AG09309 (cell line): Measurements from ENCODE around the gene AUTS2.

ENCODE experiments used
- DNase-seq: peaks from one replicate; pipeline ENCODE4 v3.0.0-alpha.2; 2010; ENCODE audit warnings: low read depth
- H3K4me3 ChIP-seq: 2 replicates; pipeline ENCODE4 v1.5.1; 2011; ENCODE audit warnings: mild to moderate bottlenecking, low read depth, low read length, moderate library complexity; ENCODE audit not compliant: control insufficient read depth
- CTCF ChIP-seq: IDR thresholded peaks from 2 replicates; pipeline ENCODE4 v1.5.1; 2011; ENCODE audit warnings: mild to moderate bottlenecking, low read depth, low read length, inconsistent platforms; ENCODE audit not compliant: insufficient read depth, control insufficient read depth; ENCODE audit errors: missing control alignments

Gene AUTS2

GRCh38 chr7:70402069-70402468 is 803.8 kb downstream of the AUTS2 start:
- H3K4me3 ChIP-seq: no peak overlapping the region
- no peak for DNase-seq
- no peak for TF ChIP-seq CTCF

DNA sequence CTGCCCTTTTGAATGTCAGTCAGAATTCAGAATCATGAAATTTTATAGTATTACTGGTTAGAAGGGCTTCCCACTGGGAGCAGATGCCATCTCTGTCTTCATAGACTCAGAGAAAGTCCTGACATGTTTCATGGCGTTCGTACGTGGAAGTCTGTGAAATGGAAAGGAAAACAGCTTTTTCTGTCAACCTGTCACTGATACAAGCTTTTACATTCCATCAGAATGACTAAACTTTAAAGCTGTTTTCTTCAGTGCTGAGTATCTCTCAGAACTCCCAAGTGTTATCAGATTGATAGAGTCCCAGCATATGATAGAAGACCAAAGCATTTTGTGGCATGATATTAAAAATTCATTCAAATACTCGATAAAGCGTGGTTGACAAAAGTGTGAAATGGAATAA is 807.0 kb downstream of the AUTS2 start:
- no peak for TF ChIP-seq CTCF
- no peak for DNase-seq
- H3K4me3 ChIP-seq: no peak overlapping the region

DNA sequence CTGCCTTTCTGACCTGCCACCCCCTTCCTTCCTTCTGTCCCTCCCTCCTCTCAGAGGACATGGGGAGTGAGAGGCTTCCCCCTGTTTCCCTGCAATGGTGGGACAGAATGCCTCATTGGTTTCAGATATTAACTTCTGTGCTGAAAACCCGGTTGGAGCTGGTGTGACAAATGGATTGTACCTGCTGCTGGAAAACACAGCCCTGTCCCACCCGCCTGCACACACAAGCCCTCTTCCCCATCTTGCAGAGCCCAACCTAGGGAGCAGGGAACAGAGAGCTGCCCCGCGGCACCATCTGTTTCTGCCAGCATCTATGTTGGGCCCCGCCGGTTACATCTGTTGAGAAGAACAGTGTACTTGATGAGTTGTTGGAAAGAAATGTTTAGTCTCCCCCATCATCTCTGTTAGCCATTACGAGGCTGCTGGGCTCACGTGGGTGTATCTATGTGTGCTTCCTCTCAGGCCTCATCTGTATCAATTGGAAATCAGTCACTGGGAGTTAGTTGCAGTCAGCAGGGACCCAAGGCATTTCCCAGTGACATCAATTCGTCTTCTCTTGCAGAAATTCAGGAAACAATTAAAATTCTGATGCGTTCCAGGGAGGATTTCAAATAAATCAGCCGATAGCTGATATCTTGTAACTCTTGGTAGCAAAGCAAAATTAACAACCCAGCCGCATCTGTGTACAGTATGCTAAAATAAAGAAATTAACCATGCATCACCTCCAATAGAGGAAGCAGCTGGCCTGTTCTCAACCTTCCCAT is 808.1 kb downstream of the AUTS2 start:
- no peak for TF ChIP-seq CTCF
- no peak for DNase-seq
- H3K4me3 ChIP-seq: no peak overlapping the region

GRCh38 chr7:70406950-70407209 is 808.6 kb downstream of the AUTS2 start:
- H3K4me3 ChIP-seq: no peak overlapping the region
- DNase-seq: no peak
- no peak for TF ChIP-seq CTCF

GRCh38 chr7:70408477-70408876 is 810.2 kb downstream of the AUTS2 start:
- DNase-seq: no peak
- TF ChIP-seq CTCF: no peak
- H3K4me3 ChIP-seq: no peak overlapping the region

DNA sequence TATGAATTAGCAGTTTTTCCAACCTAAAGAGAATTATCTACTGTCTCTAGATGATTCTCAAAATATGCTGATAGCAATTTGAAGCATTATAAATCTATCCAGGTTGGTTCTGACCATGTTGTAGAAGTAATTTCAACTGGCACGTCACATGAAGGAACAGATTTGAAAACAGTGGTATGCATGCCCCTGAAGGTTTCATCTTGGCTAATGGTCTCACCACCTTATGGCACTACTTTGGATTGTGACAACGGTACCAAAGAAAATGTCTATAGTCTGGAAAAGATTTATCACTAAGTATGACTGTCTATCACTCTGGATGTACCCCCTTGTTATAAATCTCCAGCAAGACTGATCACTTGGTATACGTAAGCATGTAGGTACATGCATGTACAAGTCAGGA is 810.6 kb downstream of the AUTS2 start:
- TF ChIP-seq CTCF: no peak
- DNase-seq: no peak
- no peak overlapping the region for H3K4me3 ChIP-seq
